Keratinocyte (primary cell): Measurements from ENCODE around the gene PRR20E.
"Not testable (repeated sequence)": the region's sequence is repeated elsewhere in the genome, so short reads cannot be mapped to it uniquely, and the experiment has no call there.

Experiments used
- CTCF ChIP-seq, 3 experiments: IDR thresholded peaks in 1 of 3; conservative IDR thresholded peaks in 1 of 3; optimal IDR thresholded peaks in 1 of 3; 2 replicates in 2 of 3; 3 replicates in 1 of 3; pipeline versions ENCODE3 to v1.5.1; 2011; ENCODE audit warnings: low read length in 3 of 3, mild to moderate bottlenecking in 3 of 3, moderate library complexity in 2 of 3, control low read depth in 1 of 3, inconsistent platforms in 1 of 3; ENCODE audit not compliant: insufficient read depth in 2 of 3; ENCODE audit errors: extremely low read depth in 1 of 3
- EZH2 ChIP-seq: IDR thresholded peaks from one replicate; pipeline ENCODE4 v1.6.1; 2012; ENCODE audit warnings: inconsistent platforms, mild to moderate bottlenecking, low read length, moderate library complexity

- TF ChIP-seq CTCF (optimal IDR thresholded peaks at IDR 0.05 in 1 of 3, IDR thresholded peaks at IDR 0.05 in 1 of 3, conservative IDR thresholded peaks at IDR 0.05 in 1 of 3; ENCODE audit: extremely low read depth in 1 of 3, insufficient read depth in 2 of 3, low read length in 3 of 3); EZH2: not testable (repeated sequence)
These were observed at the start of gene PRR20E for GRCh38 chr13:57166897-57167296.
